Upper lobe of left lung (tissue), 6 donors: ENCODE measurements around the gene CCR9. TPM values are rescaled to one million over a fixed set of nuclear protein-coding genes. Genes with fewer than 3 reads are reported as not detected.
A peak's percentile ranks its signal among the peaks of the same experiment; 100 is the strongest.

ENCODE experiments used
- ATAC-seq, 2 donors: fragments of 200-7000 bp; cut with Tn5 transposase; one replicate each; pipeline ENCODE4 v1.9.1; 2022; ENCODE audit warnings: mild to moderate bottlenecking in 2 of 2, moderate library complexity in 2 of 2; ENCODE audit not compliant: low FRiP score in 2 of 2
- DNase-seq, 2 donors: peaks; one replicate each; pipeline ENCODE4 v3.0.0-alpha.2; 2019 to 2020
- H3K27ac ChIP-seq, 4 donors: fragments of 200-600 bp; sonication (generic); one replicate each; pipeline ENCODE4 v1.5.1; 2016 to 2019
- H3K27me3 ChIP-seq, 4 donors: fragments of 200-600 bp; sonication (generic); one replicate each; pipeline ENCODE4 v1.5.1; 2017 to 2019
- H3K36me3 ChIP-seq, 4 donors: fragments of 200-600 bp; sonication (generic); one replicate each; pipeline ENCODE4 v1.5.1; 2016 to 2019
- H3K4me1 ChIP-seq, 4 donors: fragments of 200-600 bp; sonication (generic); one replicate each; pipeline ENCODE4 v1.5.1; 2018 to 2019
- H3K4me3 ChIP-seq, 4 donors: fragments of 200-600 bp; sonication (generic); one replicate each; pipeline ENCODE4 v1.5.1; 2017 to 2019; ENCODE audit warnings: mild to moderate bottlenecking in 2 of 4, moderate library complexity in 1 of 4
- H3K9me3 ChIP-seq, 4 donors: fragments of 200-600 bp; sonication (generic); one replicate each; pipeline ENCODE4 v1.5.1; 2018 to 2019
- EP300 ChIP-seq, 4 donors: sonication (generic); formaldehyde crosslinking; IDR thresholded peaks; one replicate each; pipeline ENCODE4 v1.5.1; 2017; ENCODE audit warnings: antibody characterized with exemption in 4 of 4, control low read depth in 2 of 4
- POLR2A ChIP-seq, 4 donors: fragments of 450-650 bp; IDR thresholded peaks; one replicate each; pipeline ENCODE4 v1.5.1; 2016 to 2017; ENCODE audit warnings: antibody characterized with exemption in 4 of 4, mild to moderate bottlenecking in 2 of 4
- POLR2AphosphoS5 ChIP-seq, 2 donors: sonication (generic); formaldehyde crosslinking; IDR thresholded peaks; one replicate each; pipeline ENCODE4 v1.5.1; 2017; ENCODE audit warnings: antibody characterized with exemption in 2 of 2
- WGBS, 2 donors: methylation state at CpG; one replicate each; pipeline ENCODE4 v1.1.5; 2017 to 2018; 5-methylcytosine and 5-hydroxymethylcytosine counted together
- total RNA-seq, 6 donors: library from RNA; depleted of rRNA in 4 of 6; stranded (reverse); fragments of >200 nt in 4 of 6; gene quantifications; one replicate each; pipeline versions ENCODE4 v1.1.0 to v1.2.1, GENCODE V29; 2016 to 2021
- TF ChIP-seq, protein P1 (sequence below), 6 experiments: fragments of 450-650 bp in 4 of 6; fragments of 200-600 bp in 2 of 6; sonication (generic) in 2 of 6; IDR thresholded peaks; one replicate each; pipeline ENCODE4 v1.5.1; 2016 to 2019; ENCODE audit warnings: antibody characterized with exemption in 6 of 6
- donor health status: DM: no; HTN: no; CAD: no; lungs with moderate emphysema.
- donor health status: DM: no; HTN: yes; CAD: no; lungs with severe emphysema.

Gene CCR9
- total RNA-seq, 6 donors from 2014 or later, result 0.11 to 0.13 TPM; not detected in 4

DNA sequence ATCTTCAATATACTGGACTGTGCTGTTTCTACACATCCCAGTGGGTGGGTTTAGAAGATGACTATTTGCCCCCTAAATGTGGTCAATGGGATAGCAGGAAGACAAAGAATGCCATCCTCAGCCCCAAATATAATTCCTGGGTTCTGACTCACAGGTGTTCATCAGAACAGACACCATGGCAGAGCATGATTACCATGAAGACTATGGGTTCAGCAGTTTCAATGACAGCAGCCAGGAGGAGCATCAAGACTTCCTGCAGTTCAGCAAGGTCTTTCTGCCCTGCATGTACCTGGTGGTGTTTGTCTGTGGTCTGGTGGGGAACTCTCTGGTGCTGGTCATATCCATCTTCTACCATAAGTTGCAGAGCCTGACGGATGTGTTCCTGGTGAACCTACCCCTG lies 60.0 kb downstream of the CCR9 start:
- WGBS, 2 donors, result 100% methylated on average over 1 of the region's 1 CpG
- Histone ChIP-seq H3K4me1 (peaks cover 0 to 5% (median 2%) of the 10 kb centered on the region in 4 donors), H3K36me3 (peaks cover 3 to 68% (median 33%) of the 10 kb centered on the region in 4 donors), H3K27ac (peak overlapping the region in 1 of 4 donors; percentile 67), H3K27me3 (no peaks in the 10 kb centered on the region), H3K4me3 (no peak overlapping the region), H3K9me3 (no peaks in the 10 kb centered on the region)
- DNase-seq (no peak), ATAC-seq (no peak)
- TF ChIP-seq, protein P1, sequence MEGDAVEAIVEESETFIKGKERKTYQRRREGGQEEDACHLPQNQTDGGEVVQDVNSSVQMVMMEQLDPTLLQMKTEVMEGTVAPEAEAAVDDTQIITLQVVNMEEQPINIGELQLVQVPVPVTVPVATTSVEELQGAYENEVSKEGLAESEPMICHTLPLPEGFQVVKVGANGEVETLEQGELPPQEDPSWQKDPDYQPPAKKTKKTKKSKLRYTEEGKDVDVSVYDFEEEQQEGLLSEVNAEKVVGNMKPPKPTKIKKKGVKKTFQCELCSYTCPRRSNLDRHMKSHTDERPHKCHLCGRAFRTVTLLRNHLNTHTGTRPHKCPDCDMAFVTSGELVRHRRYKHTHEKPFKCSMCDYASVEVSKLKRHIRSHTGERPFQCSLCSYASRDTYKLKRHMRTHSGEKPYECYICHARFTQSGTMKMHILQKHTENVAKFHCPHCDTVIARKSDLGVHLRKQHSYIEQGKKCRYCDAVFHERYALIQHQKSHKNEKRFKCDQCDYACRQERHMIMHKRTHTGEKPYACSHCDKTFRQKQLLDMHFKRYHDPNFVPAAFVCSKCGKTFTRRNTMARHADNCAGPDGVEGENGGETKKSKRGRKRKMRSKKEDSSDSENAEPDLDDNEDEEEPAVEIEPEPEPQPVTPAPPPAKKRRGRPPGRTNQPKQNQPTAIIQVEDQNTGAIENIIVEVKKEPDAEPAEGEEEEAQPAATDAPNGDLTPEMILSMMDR (IDR thresholded peaks at IDR 0.05), result peak in 1 of 6 experiments; percentile 12
- no peak for TF ChIP-seq EP300 (IDR thresholded peaks at IDR 0.05)
- no peak for TF ChIP-seq POLR2A (IDR thresholded peaks at IDR 0.05)

DNA sequence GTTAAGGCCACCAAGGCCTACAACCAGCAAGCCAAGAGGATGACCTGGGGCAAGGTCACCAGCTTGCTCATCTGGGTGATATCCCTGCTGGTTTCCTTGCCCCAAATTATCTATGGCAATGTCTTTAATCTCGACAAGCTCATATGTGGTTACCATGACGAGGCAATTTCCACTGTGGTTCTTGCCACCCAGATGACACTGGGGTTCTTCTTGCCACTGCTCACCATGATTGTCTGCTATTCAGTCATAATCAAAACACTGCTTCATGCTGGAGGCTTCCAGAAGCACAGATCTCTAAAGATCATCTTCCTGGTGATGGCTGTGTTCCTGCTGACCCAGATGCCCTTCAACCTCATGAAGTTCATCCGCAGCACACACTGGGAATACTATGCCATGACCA lies 60.5 kb downstream of the CCR9 start:
- ATAC-seq (no peak), DNase-seq (no peak)
- peak overlapping the region in 2 of 4 donors; percentile 44 to 67 for H3K27ac ChIP-seq
- peaks cover 3 to 73% (median 39%) of the 10 kb centered on the region in 4 donors for H3K36me3 ChIP-seq
- no peaks in the 10 kb centered on the region for H3K27me3 ChIP-seq
- TF ChIP-seq EP300 (IDR thresholded peaks at IDR 0.05) (no peak), POLR2AphosphoS5 (IDR thresholded peaks at IDR 0.05) (no peak), POLR2A (IDR thresholded peaks at IDR 0.05) (no peak)
- TF ChIP-seq, protein P1 (IDR thresholded peaks at IDR 0.05), result no peak
- no peaks in the 10 kb centered on the region for H3K9me3 ChIP-seq
- 90 to 96% methylated on average over 3 of the region's 3 CpGs for WGBS, 2 donors
- H3K4me1 ChIP-seq, result peaks cover 0 to 5% (median 2%) of the 10 kb centered on the region in 4 donors
- H3K4me3 ChIP-seq, result no peak overlapping the region

DNA sequence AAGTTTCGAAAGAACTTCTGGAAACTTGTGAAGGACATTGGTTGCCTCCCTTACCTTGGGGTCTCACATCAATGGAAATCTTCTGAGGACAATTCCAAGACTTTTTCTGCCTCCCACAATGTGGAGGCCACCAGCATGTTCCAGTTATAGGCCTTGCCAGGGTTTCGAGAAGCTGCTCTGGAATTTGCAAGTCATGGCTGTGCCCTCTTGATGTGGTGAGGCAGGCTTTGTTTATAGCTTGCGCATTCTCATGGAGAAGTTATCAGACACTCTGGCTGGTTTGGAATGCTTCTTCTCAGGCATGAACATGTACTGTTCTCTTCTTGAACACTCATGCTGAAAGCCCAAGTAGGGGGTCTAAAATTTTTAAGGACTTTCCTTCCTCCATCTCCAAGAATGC lies 61.0 kb downstream of the CCR9 start:
- DNase-seq (no peak), ATAC-seq (no peak)
- H3K4me1 ChIP-seq, result peaks cover 0 to 4% (median 2%) of the 10 kb centered on the region in 4 donors
- H3K27me3 ChIP-seq, result no peaks in the 10 kb centered on the region
- H3K36me3 ChIP-seq, result peaks cover 6 to 78% (median 41%) of the 10 kb centered on the region in 4 donors
- H3K27ac ChIP-seq, result peak overlapping the region in 2 of 4 donors; percentile 44 to 67
- TF ChIP-seq POLR2A (IDR thresholded peaks at IDR 0.05), result no peak
- no peak for TF ChIP-seq EP300 (IDR thresholded peaks at IDR 0.05)
- TF ChIP-seq, protein P1 (IDR thresholded peaks at IDR 0.05), result no peak
- no peak for TF ChIP-seq POLR2AphosphoS5 (IDR thresholded peaks at IDR 0.05)
- WGBS, 2 donors, result 91% methylated on average over 3 of the region's 3 CpGs
- no peak overlapping the region for H3K4me3 ChIP-seq
- H3K9me3 ChIP-seq, result no peaks in the 10 kb centered on the region

DNA sequence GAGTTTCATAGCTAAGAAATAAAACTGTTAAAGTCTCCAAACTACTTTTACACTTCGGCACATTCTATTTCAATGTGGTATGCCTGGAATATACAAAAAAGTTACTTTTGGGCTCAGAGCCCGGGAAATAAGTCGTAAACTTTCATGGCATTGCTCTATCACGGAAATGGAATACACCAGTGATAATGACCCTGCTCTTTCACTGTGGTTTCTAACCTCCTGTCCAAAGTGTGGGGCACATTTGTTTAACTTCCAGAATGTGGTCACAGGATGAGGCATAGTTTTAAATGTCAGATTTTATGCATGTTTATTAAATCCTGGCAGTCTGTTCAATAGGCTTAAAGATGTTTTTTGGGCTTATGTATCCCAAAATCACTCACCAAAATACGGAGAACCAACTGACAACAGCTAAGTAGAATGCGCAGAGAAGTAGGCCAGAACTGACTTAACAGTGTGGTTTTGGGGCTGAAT lies 62.0 kb downstream of the CCR9 start:
- TF ChIP-seq, protein P1 (IDR thresholded peaks at IDR 0.05), result no peak
- TF ChIP-seq EP300 (IDR thresholded peaks at IDR 0.05), result no peak
- TF ChIP-seq POLR2AphosphoS5 (IDR thresholded peaks at IDR 0.05), result no peak
- no peak for TF ChIP-seq POLR2A (IDR thresholded peaks at IDR 0.05)
- no peaks in the 10 kb centered on the region for H3K27me3 ChIP-seq
- ATAC-seq (no peak), DNase-seq (no peak)
- no peaks in the 10 kb centered on the region for H3K9me3 ChIP-seq
- H3K4me3 ChIP-seq, result no peak overlapping the region
- 82% methylated on average over 6 of the region's 6 CpGs for WGBS, 2 donors
- H3K27ac ChIP-seq, result peak overlapping the region in 1 of 4 donors; percentile 63
- H3K4me1 ChIP-seq, result peaks cover 0 to 5% (median 0%) of the 10 kb centered on the region in 4 donors
- H3K36me3 ChIP-seq, result peaks cover 6 to 85% (median 46%) of the 10 kb centered on the region in 4 donors

DNA sequence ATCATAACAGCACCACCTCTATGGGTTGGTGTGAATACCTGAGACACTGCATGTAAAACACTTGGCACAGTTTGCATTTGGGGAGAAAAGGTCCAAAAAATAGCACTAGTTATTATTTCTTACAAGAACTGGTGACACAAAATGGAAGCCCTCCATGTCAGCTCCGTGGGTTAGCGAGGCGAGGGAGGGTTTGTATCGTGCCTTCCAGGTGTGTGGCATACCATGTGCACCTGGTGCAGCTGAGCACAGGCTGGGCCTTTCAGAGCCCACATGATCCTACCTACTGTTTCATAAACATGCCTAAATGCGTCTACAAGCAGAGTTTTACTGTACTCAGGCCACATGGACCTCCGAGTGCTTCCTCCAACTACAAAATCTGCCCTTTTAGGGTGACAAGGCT lies 62.5 kb downstream of the CCR9 start:
- H3K27me3 ChIP-seq, result no peaks in the 10 kb centered on the region
- H3K4me3 ChIP-seq, result no peak overlapping the region
- no peak for ATAC-seq
- TF ChIP-seq, protein P1 (IDR thresholded peaks at IDR 0.05), result no peak
- TF ChIP-seq POLR2AphosphoS5 (IDR thresholded peaks at IDR 0.05) (no peak), EP300 (IDR thresholded peaks at IDR 0.05) (no peak), POLR2A (IDR thresholded peaks at IDR 0.05) (no peak)
- WGBS, 2 donors, result 87 to 95% methylated on average over 6 of the region's 6 CpGs
- DNase-seq, result no peak
- H3K9me3 ChIP-seq, result no peaks in the 10 kb centered on the region
- peaks cover 0 to 5% (median 0%) of the 10 kb centered on the region in 4 donors for H3K4me1 ChIP-seq
- peak overlapping the region in 2 of 4 donors; percentile 30 to 63 for H3K27ac ChIP-seq
- H3K36me3 ChIP-seq, result peaks cover 10 to 90% (median 52%) of the 10 kb centered on the region in 4 donors
